Measurements from ENCODE around the gene MYO1H. TPM values are rescaled to one million over a fixed set of nuclear protein-coding genes. Genes with fewer than 3 reads are reported as not detected.
"Not testable (repeated sequence)": the region's sequence is repeated elsewhere in the genome, so short reads cannot be mapped to it uniquely, and the experiment has no call there.

The MYO1H gene
- polyA plus RNA-seq, 1 donor: 0.25 TPM

DNA sequence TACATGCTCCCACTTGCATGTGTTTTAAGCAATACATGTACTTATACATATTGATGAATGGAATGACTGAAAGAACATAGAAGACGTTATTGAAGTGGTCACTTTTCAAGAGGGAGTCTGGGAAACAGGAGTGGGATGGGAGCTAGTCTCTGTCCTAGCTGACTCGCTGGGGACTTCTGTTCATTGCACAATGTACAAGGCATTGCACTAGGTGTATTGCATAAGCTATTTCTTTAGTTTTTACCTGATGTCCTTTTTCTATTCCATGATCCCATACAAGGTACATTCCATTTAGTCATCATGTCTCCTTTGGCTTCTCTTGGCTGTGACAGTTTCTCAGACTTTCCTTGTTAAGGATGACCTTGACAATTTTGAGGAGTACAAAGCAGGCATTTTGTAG lies 4.0 kb upstream of the MYO1H start:
- no peak for DNase-seq

DNA sequence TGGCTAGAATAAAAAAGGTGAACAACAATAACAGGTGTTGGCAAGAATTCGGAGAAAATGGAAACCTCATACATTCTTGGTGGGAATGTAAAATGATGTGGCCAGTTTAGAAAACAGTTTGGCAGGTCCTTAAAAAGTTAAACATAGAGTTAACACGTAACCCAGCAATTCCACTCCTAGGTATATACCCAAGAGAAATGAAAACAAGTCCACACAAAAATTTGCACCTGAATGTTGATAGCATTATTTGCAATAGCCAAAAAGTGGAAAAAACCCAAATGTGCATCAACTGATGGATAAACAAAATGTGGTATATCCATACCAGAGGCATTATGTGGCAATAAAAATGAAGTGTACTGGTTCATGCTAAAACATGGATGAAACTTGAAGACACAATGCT lies 2.3 kb upstream of the MYO1H start:
- no peak for DNase-seq

DNA sequence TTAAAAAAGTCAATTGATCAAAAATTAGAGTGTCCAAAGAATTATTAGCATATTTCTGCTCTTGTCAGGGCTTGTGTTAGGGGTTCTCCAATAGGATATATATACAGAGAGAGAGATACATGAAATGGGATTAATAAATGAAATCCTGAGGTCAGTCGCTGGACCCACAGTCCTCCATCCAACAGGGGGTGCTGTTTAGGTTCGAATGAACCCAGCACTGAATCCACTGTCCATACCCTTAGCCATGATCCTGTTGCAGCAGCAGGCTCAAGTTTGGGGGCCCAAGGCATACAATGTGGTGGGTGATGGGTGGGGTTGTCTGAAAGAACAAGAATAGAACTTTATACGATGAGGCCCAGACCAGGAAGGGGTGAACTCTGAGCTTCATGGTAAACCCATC lies 780 bp upstream of the MYO1H start:
- DNase-seq: no peak

GRCh38 chr12:109352184-109352583 lies 4.5 kb downstream of the MYO1H start:
- no peak for DNase-seq

DNA sequence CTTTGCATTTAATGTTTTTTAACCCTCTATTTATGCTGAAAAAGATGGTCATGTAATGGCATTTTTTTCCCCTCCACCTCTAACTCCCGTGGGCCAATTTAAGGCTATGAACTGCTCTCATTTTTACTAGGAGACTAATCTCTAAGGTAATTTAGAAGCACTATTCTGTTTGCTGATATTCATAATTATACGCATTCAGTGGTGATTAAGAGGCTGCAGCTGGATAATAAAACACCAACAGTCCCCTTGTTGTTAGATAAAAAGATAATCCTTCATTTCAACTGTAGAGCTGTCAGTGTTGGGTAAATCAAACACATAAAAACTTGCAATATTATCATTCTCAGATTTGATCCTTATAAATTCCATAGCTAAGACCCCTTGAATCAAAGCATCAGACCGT lies 8.9 kb downstream of the MYO1H start:
- DNase-seq: no peak

DNA sequence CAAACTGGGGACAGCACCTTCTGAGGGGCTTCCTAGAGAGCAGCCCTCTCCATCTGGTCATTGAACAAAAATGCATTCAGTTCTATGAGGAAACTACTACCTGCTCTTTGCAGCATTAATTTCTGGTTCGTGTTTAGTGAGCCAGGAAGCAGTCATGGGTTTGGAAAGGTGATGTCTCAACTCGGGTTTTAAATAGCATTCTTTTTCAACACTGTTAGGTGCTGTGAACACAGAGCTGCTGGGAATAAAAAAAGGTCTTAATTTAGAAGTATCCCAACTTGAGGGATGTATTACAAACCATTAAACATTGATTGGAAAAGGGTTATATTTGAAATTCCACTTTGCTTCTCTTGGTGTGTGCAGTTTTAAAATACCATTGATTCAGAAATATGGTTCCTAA lies 9.3 kb downstream of the MYO1H start:
- no peak for DNase-seq

GRCh38 chr12:109358154-109358869 lies 10.6 kb downstream of the MYO1H start:
- no peak for DNase-seq

GRCh38 chr12:109359131-109359690 lies 11.5 kb downstream of the MYO1H start:
- DNase-seq: no peak

- no peak for DNase-seq
These were observed 22.1 kb downstream of the MYO1H start for GRCh38 chr12:109369831-109370230.

- no peak for DNase-seq
These were observed 29.5 kb downstream of the MYO1H start for GRCh38 chr12:109377139-109377685.

DNA sequence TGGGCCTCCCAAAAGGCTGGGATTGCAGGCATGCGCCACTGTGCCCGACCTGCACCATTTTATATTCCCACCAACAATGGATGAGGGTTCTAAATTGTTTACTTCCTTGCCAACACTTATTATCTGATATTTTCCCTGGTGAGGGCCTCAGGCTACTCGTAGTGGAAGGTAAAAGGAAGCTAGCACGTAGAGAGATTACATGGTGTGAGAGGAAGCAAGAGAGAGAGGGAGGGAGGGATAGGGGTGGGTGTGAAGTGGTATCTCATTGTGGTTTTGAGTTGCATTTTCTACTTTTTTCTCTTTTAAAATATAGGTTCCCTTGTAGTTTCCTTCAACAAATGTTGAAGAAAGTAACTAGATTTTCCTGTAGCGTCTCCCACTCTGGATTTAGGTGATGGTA lies 30.9 kb downstream of the MYO1H start:
- no peak for DNase-seq

- DNase-seq: no peak
These were observed 34.3 kb downstream of the MYO1H start for GRCh38 chr12:109382031-109382430.

GRCh38 chr12:109383240-109383639 lies 35.5 kb downstream of the MYO1H start:
- no peak for DNase-seq

DNA sequence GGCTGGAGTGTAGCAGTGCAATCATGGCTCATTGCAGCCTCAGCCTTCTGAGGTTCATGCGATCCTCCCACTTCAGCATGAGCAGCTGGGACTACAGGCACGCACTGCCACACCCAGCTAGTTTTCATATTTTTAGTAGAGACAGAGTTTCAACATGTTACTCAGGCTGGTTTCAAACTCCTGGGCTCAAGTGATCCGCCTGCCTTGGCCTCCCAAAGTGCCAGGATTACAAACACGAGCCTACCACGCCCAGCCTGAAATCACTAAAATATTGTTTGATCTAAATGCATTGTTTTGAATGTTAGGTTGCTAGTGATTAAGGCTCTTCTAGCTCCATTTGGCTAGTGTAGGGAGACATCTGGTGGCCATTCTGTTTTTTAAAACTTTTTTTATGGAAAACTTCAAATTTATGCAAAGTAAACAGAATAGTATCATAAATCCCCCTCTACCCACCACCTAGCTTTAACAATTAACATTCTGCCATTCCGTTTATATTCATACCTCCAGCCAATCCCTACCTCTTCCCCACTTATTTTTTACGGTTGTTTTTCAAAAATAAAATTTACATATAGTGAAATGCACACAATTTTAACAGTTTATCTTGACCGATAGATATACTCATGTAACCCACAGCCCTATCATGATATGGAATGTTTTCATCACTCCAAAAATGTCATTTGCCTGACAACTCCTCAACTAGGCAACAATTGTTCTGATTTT lies 37.8 kb downstream of the MYO1H start:
- DNase-seq: peak; percentile 32

DNA sequence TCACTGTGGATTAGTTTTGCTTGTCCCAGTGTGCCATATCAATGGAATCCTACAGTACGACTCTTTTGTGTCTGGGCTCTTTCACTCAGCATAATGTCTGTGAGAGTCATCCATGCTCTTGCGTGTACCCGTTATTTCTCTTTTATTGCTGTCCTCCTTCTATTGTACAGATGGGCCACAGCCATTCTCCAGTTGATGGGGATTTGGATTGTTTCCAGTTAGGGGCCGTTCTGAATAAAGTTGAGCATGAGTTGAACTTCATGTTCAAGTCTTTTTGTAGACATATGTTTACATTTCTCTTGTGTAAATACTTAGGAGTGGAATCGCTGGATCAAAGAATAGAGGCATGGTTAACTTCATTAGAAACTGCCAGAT lies 38.3 kb downstream of the MYO1H start:
- DNase-seq: no peak

GRCh38 chr12:109387425-109388166 lies 39.9 kb downstream of the MYO1H start:
- no peak for DNase-seq

DNA sequence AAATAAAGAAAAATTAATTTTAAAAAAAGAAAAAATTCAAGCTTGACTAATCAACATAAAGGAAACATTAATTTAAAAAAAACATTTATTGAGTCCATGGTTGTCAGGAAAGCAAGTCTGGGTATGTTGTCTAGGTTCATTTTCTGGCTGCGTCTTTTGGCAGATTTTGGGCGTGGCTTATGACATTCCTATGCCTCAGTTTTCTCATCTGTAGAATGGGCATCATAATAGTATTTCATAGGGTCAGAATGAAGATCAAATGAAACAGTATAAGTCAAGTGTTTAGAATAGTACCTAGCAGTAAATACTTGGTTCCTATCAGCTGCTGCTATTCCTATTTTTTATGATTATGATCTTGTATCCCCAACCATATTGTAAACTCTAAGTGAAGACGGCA lies 40.5 kb downstream of the MYO1H start:
- no peak for DNase-seq

GRCh38 chr12:109389146-109389545 lies 41.4 kb downstream of the MYO1H start:
- no peak for DNase-seq

DNA sequence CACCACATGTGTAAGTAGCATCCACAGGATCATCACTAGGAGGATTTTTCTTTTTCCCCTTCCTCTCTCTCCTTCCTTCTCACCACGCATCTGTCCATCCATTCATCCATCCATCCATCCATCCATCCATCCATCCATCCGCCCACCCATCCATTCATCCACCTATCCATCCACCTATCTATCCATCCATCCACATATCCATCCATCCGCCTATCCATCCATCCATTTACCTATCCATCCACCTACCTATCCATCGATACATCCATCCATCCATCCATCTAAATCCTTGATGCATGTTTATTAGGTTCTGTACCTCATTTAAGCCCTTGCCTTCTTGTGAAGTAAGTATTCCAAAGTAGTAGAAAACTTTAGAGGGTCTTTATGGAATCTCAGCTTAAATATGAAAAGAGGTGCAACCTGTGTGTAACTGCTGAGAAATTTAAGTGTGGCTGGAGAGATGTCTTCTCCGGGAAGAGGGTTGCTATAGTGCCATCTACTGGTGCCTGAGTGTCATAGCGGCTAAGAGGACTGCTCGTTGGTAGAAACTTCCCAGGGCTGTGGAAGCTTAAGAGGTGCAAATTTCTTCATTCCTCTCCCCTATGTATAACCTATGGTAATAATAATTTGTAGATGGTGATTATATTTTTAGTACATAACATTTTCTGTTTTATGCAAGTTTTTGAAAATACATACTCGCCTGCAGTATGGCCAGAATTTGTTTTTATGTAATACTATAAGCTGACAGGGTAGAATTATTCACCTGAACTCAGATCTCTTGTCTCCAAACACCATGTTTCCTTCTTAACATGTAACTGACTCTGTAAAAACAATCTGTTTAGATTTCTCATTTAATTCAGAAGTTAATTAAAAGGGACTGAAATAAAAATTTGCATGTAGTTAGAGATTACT lies 46.0 kb downstream of the MYO1H start:
- DNase-seq: peak; percentile 43

GRCh38 chr12:109394891-109395290 lies 47.2 kb downstream of the MYO1H start:
- DNase-seq: no peak

GRCh38 chr12:109404841-109405240 lies 57.1 kb downstream of the MYO1H start:
- not testable (repeated sequence) for DNase-seq

GRCh38 chr12:109406147-109406546 lies 58.4 kb downstream of the MYO1H start:
- DNase-seq: not testable (repeated sequence)

Data from hindlimb muscle (tissue), 1 donor.